GM12892 (cell line): Measurements from ENCODE around the gene LRRC70.

Experiments used
- POLR2A ChIP-seq: IDR thresholded peaks from 2 replicates; pipeline ENCODE4 v1.6.1; 2011; ENCODE audit warnings: low read depth, low read length, control low read depth
- POLR2AphosphoS5 ChIP-seq: IDR thresholded peaks from 2 replicates; pipeline ENCODE4 v1.6.1; 2011; ENCODE audit warnings: low read depth, low read length, control low read depth

GRCh38 chr5:62538017-62538942 is 40.3 kb upstream of the LRRC70 start:
- TF ChIP-seq POLR2A (no peak), POLR2AphosphoS5 (no peak)
